ENCODE results near the gene EGR2. TPM values are rescaled to one million over a fixed set of nuclear protein-coding genes. Genes with fewer than 3 reads are reported as not detected.

The EGR2 gene
- total RNA-seq, 1 experiment from 2014 or later: 2.6 TPM

DNA sequence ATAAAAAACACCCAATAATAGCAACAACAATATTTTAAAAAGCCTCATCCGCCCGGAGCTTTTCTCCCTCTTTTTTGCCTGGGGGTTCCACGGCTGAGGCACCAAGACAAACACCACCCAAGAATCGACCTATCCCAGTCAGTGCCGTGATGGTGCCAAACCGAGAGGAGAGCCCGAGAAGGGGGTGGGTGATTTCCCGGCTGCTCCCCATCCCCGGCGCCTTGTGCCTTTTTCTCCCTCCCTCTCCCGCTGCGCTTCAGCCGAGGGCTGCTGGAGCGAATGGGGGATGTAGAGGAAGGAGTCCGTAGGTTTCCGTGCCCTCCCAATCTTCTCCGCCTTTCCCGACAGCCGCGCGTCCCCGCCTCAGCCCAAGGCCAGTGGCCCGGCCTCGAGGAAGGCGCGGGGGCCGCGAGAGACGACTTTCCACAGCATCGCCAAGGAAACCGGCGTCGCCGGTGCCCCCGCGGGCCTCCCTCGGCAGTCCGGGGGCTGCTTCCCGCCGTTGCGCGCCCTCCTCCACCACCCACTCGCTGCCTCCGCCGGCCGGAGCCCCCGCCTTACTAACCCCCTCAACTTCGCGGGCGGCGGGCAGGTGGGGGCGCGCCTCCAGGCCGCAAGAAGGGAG lies 1.3 kb downstream of the EGR2 start:
- no peak overlapping the region for H2BK120ac ChIP-seq (ENCODE audit: low read depth, low read length, poor library complexity, severe bottlenecking)
- H4K20me1 ChIP-seq (ENCODE audit: control insufficient read depth, insufficient read depth, insufficient read length): no peaks in the 10 kb centered on the region
- no peak overlapping the region for H3K23ac ChIP-seq (ENCODE audit: insufficient read length, low read depth, low read length)
- H2BK20ac ChIP-seq (ENCODE audit: low read depth, low read length, poor library complexity, severe bottlenecking): no peak overlapping the region
- Mint-ChIP-seq H3K27me3 (ENCODE audit: low read depth) (peaks cover 80% of the 10 kb centered on the region), H3K9me3 (peaks cover 0 to 7% of the 10 kb centered on the region in 2 experiments; a peak in 3 of 5 replicates), H3K4me3 (peak overlapping the region; percentile 74 to 93), H3K4me1 (peaks cover 24 to 29% of the 10 kb centered on the region in 2 experiments), H3K27ac (no peak overlapping the region), H3K36me3 (ENCODE audit: insufficient read depth in 1 of 3, low read depth in 3 of 3) (peaks cover 2 to 7% (median 6%) of the 10 kb centered on the region in 3 experiments; a peak in 5 of 7 replicates)
- peaks cover 26% of the 10 kb centered on the region; the same call in 1 of the 2 replicates for H3K27me3 ChIP-seq (ENCODE audit: insufficient read depth, low read length)
- no peaks in the 10 kb centered on the region for H3K79me2 ChIP-seq (ENCODE audit: insufficient read depth, low read length)
- peak overlapping the region; percentile 64; the same call in 1 of the 2 replicates for H3K14ac ChIP-seq (ENCODE audit: insufficient read depth, low read length)
- H3K9ac ChIP-seq (ENCODE audit: extremely low read depth, insufficient read length, low read length): peak overlapping the region; percentile 5
- no peaks in the 10 kb centered on the region for H3K4me1 ChIP-seq (ENCODE audit: insufficient read depth, low read length)
- H3K9me3 ChIP-seq (ENCODE audit: control insufficient read depth, low read depth, low read length): no peaks in the 10 kb centered on the region
- H3K79me1 ChIP-seq (ENCODE audit: insufficient read depth, low read depth, low read length, poor library complexity, severe bottlenecking): no peaks in the 10 kb centered on the region
- H2BK15ac ChIP-seq (ENCODE audit: low read depth, low read length): no peak overlapping the region
- DNase-seq: no peak
- no CpG with 5 or more reads among the region's 54 CpGs for WGBS (ENCODE audit: extremely low coverage, insufficient read length, low lambda C conversion rate)
- TF ChIP-seq, protein P1, sequence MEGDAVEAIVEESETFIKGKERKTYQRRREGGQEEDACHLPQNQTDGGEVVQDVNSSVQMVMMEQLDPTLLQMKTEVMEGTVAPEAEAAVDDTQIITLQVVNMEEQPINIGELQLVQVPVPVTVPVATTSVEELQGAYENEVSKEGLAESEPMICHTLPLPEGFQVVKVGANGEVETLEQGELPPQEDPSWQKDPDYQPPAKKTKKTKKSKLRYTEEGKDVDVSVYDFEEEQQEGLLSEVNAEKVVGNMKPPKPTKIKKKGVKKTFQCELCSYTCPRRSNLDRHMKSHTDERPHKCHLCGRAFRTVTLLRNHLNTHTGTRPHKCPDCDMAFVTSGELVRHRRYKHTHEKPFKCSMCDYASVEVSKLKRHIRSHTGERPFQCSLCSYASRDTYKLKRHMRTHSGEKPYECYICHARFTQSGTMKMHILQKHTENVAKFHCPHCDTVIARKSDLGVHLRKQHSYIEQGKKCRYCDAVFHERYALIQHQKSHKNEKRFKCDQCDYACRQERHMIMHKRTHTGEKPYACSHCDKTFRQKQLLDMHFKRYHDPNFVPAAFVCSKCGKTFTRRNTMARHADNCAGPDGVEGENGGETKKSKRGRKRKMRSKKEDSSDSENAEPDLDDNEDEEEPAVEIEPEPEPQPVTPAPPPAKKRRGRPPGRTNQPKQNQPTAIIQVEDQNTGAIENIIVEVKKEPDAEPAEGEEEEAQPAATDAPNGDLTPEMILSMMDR (conservative IDR thresholded peaks at IDR 0.05): no peak
- no peak overlapping the region for H3K4ac ChIP-seq (ENCODE audit: low read depth, low read length)
- peak overlapping the region; percentile 43 for H3K18ac ChIP-seq (ENCODE audit: insufficient read length, low read depth, low read length)
- no peak overlapping the region for H3T11ph ChIP-seq (ENCODE audit: low read length)
- peaks cover 25% of the 10 kb centered on the region for H3K23me2 ChIP-seq (ENCODE audit: insufficient read length, low read depth, low read length, poor library complexity, severe bottlenecking)
- no peak overlapping the region for H4K8ac ChIP-seq (replicated peaks; ENCODE audit: insufficient read length, low read depth, low read length)
- no peak overlapping the region for H2AK5ac ChIP-seq (ENCODE audit: insufficient read length, low read length)
- no peak overlapping the region for H4K5ac ChIP-seq (ENCODE audit: insufficient read length, low read depth, low read length)
- no peak overlapping the region for H3K56ac ChIP-seq (ENCODE audit: insufficient read length, low read depth, low read length)
- H2BK5ac ChIP-seq (ENCODE audit: insufficient read length, low read length): no peak overlapping the region
- peak overlapping the region; percentile 74 for H3K4me2 ChIP-seq (ENCODE audit: insufficient read depth, insufficient read length, low read length)
- no peak overlapping the region for H4K91ac ChIP-seq (ENCODE audit: insufficient read length, low read depth, low read length)
- no peak overlapping the region for H2AFZ ChIP-seq (ENCODE audit: low read length)
- no peak overlapping the region for H3K27ac ChIP-seq (ENCODE audit: insufficient read length, low read depth, low read length)
- no peak overlapping the region for H2BK12ac ChIP-seq (ENCODE audit: insufficient read length, low read depth, low read length)

Data from H9 (cell line).